ENCODE results near the gene LUC7L3.
"Not testable (repeated sequence)": the region's sequence is repeated elsewhere in the genome, so short reads cannot be mapped to it uniquely, and the experiment has no call there.

GRCh38 chr17:50709053-50709452, 10.3 kb upstream of the LUC7L3 start:
- TF ChIP-seq REST (IDR thresholded peaks at IDR 0.05; ENCODE audit: insufficient replicate concordance, low read depth); CTCF (IDR thresholded peaks at IDR 0.05; ENCODE audit: insufficient read depth, low read length); SPI1 (IDR thresholded peaks at IDR 0.05; ENCODE audit: borderline replicate concordance, low read depth); POLR2AphosphoS5 (IDR thresholded peaks at IDR 0.05; ENCODE audit: low read depth): not testable (repeated sequence)
